GM21526 (cell line): ENCODE measurements around the gene SLC35F1.

ENCODE experiments used
- ATAC-seq: cut with Tn5 transposase; IDR thresholded peaks from one replicate; pipeline ENCODE4 v1.9.1; 2021; ENCODE audit warnings: moderate library complexity; ENCODE audit not compliant: unreplicated experiment, low FRiP score

Gene SLC35F1

GRCh38 chr6:118186672-118187567 lies 279.9 kb downstream of the SLC35F1 start:
- peak; percentile 66 for ATAC-seq

- peak; percentile 41 for ATAC-seq
These were observed 280.6 kb downstream of the SLC35F1 start for GRCh38 chr6:118187568-118188164.

GRCh38 chr6:118188561-118188960 lies 281.5 kb downstream of the SLC35F1 start:
- no peak for ATAC-seq

GRCh38 chr6:118197539-118197938 lies 290.5 kb downstream of the SLC35F1 start:
- ATAC-seq = no peak

- no peak for ATAC-seq
These were observed 291.7 kb downstream of the SLC35F1 start for GRCh38 chr6:118198746-118199145.

- ATAC-seq = no peak
These were observed 293.1 kb downstream of the SLC35F1 start for GRCh38 chr6:118200160-118200559.

- no peak for ATAC-seq
These were observed 295.5 kb downstream of the SLC35F1 start for GRCh38 chr6:118202517-118202916.

- ATAC-seq = no peak
These were observed 296.5 kb downstream of the SLC35F1 start for GRCh38 chr6:118203545-118203944.

- no peak for ATAC-seq
These were observed 299.2 kb downstream of the SLC35F1 start for GRCh38 chr6:118206221-118206620.

- no peak for ATAC-seq
These were observed 300.9 kb downstream of the SLC35F1 start for GRCh38 chr6:118207947-118208346.

GRCh38 chr6:118212451-118213173 lies 305.5 kb downstream of the SLC35F1 start:
- ATAC-seq = no peak

GRCh38 chr6:118215269-118215668 lies 308.2 kb downstream of the SLC35F1 start:
- no peak for ATAC-seq

- ATAC-seq = no peak
These were observed 309.7 kb downstream of the SLC35F1 start for GRCh38 chr6:118216751-118217150.

- ATAC-seq = no peak
These were observed 311.1 kb downstream of the SLC35F1 start for GRCh38 chr6:118218156-118218555.

GRCh38 chr6:118220429-118221128 lies 313.5 kb downstream of the SLC35F1 start:
- ATAC-seq = no peak

- no peak for ATAC-seq
These were observed 316.3 kb downstream of the SLC35F1 start for GRCh38 chr6:118223316-118223715.

GRCh38 chr6:118228886-118229285 lies 321.8 kb downstream of the SLC35F1 start:
- ATAC-seq = no peak

- ATAC-seq = peak; percentile 94
These were observed 333.9 kb downstream of the SLC35F1 start for GRCh38 chr6:118240878-118241528.

- ATAC-seq = no peak
These were observed 339.3 kb downstream of the SLC35F1 start for GRCh38 chr6:118246406-118246805.

- ATAC-seq = no peak
These were observed 341.1 kb downstream of the SLC35F1 start for GRCh38 chr6:118248171-118248570.
